ENCODE measurements around the gene AKAP8L.

- TF ChIP-seq CTCF (IDR thresholded peaks at IDR 0.05; ENCODE audit: low read depth, low read length, missing input control) (no peak), JUND (IDR thresholded peaks at IDR 0.05) (no peak), TAF1 (conservative IDR thresholded peaks at IDR 0.05) (no peak)
These were observed 5.3 kb upstream of the AKAP8L start for GRCh38 chr19:15424121-15424520.
